Measurements from ENCODE around the gene KIFAP3.

- TF ChIP-seq CTCF (IDR thresholded peaks at IDR 0.05) (no peak), ZFX (IDR thresholded peaks at IDR 0.05; ENCODE audit: borderline replicate concordance) (no peak)
Measured at GRCh38 chr1:169944621-169945020, 129.9 kb downstream of the KIFAP3 start.
